Hematopoietic multipotent progenitor cell treated with erythropoietin and hydrocortisone succinate and interleukin-3 and kit ligand, for 17 days (in vitro differentiated cells): ENCODE measurements around the gene ESAM.

Source experiments
- DNase-seq: peaks from one replicate; pipeline ENCODE4 v3.0.0-alpha.2; 2015; ENCODE audit warnings: low spot score

ESAM gene

GRCh38 chr11:124729571-124729970, 32.5 kb downstream of the ESAM start:
- no peak for DNase-seq

GRCh38 chr11:124728134-124728533, 34.0 kb downstream of the ESAM start:
- DNase-seq: no peak

- no peak for DNase-seq
These were observed 34.6 kb downstream of the ESAM start for GRCh38 chr11:124727474-124727873.

GRCh38 chr11:124725719-124726105, 36.4 kb downstream of the ESAM start:
- no peak for DNase-seq

- no peak for DNase-seq
These were observed 36.9 kb downstream of the ESAM start for GRCh38 chr11:124724979-124725718.

- DNase-seq: no peak
These were observed 39.9 kb downstream of the ESAM start for GRCh38 chr11:124722176-124722575.

- DNase-seq: no peak
These were observed 42.6 kb downstream of the ESAM start for GRCh38 chr11:124719534-124719933.

GRCh38 chr11:124718801-124719200, 43.3 kb downstream of the ESAM start:
- DNase-seq: no peak

GRCh38 chr11:124717786-124718651, 44.1 kb downstream of the ESAM start:
- DNase-seq: no peak

- no peak for DNase-seq
These were observed 44.7 kb downstream of the ESAM start for GRCh38 chr11:124717421-124717785.

GRCh38 chr11:124716591-124716990, 45.5 kb downstream of the ESAM start:
- DNase-seq: no peak

GRCh38 chr11:124712392-124712791, 49.7 kb downstream of the ESAM start:
- no peak for DNase-seq

GRCh38 chr11:124707829-124708228, 54.3 kb downstream of the ESAM start:
- no peak for DNase-seq
